ENCODE data around the gene HENMT1. TPM values are rescaled to one million over a fixed set of nuclear protein-coding genes. Genes with fewer than 3 reads are reported as not detected.

The HENMT1 gene
- total RNA-seq, 6 experiments from 2014 or later = 0.18 to 1.2 (median 0.70) TPM

- Histone ChIP-seq H3K9me3 (no peaks in the 10 kb centered on the region), H3K36me3 (no peaks in the 10 kb centered on the region), H3K4me3 (no peak overlapping the region), H3K27ac (no peak overlapping the region), H3K27me3 (no peaks in the 10 kb centered on the region), H3K4me1 (no peaks in the 10 kb centered on the region)
- ATAC-seq = no peak
- WGBS (ENCODE audit: insufficient coverage, low coverage, low lambda C conversion rate, missing lambda C conversion rate) = 13% methylated on average over 1 of the region's 1 CpG
- no peak for TF ChIP-seq POLR2A (IDR thresholded peaks at IDR 0.05)
- TF ChIP-seq CTCF (IDR thresholded peaks at IDR 0.05) = no peak
- intact Hi-C loops (cut with DNase I) = no loop called here
- DNase-seq = no peak
Measured at GRCh38 chr1:108665771-108666170, 4.9 kb upstream of the HENMT1 start.

- no peak overlapping the region for H3K27ac ChIP-seq
- DNase-seq (no peak), ATAC-seq (no peak)
- no peaks in the 10 kb centered on the region for H3K27me3 ChIP-seq
- no peaks in the 10 kb centered on the region for H3K4me1 ChIP-seq
- H3K9me3 ChIP-seq = no peaks in the 10 kb centered on the region
- no peak overlapping the region for H3K4me3 ChIP-seq
- no peaks in the 10 kb centered on the region for H3K36me3 ChIP-seq
- WGBS (ENCODE audit: insufficient coverage, low coverage, low lambda C conversion rate, missing lambda C conversion rate) = 70% methylated on average over 2 of the region's 2 CpGs
- TF ChIP-seq CTCF (IDR thresholded peaks at IDR 0.05) (no peak), POLR2A (IDR thresholded peaks at IDR 0.05) (no peak)
- intact Hi-C loops (cut with DNase I) = no loop called here
Measured at GRCh38 chr1:108665067-108665466, 4.2 kb upstream of the HENMT1 start.

GRCh38 chr1:108664481-108664880 is 3.6 kb upstream of the HENMT1 start:
- H3K9me3 ChIP-seq = no peaks in the 10 kb centered on the region
- WGBS (ENCODE audit: insufficient coverage, low coverage, low lambda C conversion rate, missing lambda C conversion rate) = 81% methylated on average over 3 of the region's 6 CpGs
- intact Hi-C loops (cut with DNase I) = no loop called here
- no peak overlapping the region for H3K27ac ChIP-seq
- no peak overlapping the region for H3K4me3 ChIP-seq
- no peak for ATAC-seq
- TF ChIP-seq POLR2A (IDR thresholded peaks at IDR 0.05) (no peak), CTCF (IDR thresholded peaks at IDR 0.05) (no peak)
- H3K4me1 ChIP-seq = no peaks in the 10 kb centered on the region
- H3K27me3 ChIP-seq = no peaks in the 10 kb centered on the region
- DNase-seq = no peak
- no peaks in the 10 kb centered on the region for H3K36me3 ChIP-seq

GRCh38 chr1:108663074-108663473 is 2.2 kb upstream of the HENMT1 start:
- Histone ChIP-seq H3K36me3 (no peaks in the 10 kb centered on the region), H3K9me3 (no peaks in the 10 kb centered on the region), H3K27me3 (no peaks in the 10 kb centered on the region), H3K4me1 (no peaks in the 10 kb centered on the region), H3K4me3 (no peak overlapping the region), H3K27ac (no peak overlapping the region)
- no peak for ATAC-seq
- no peak for TF ChIP-seq POLR2A (IDR thresholded peaks at IDR 0.05)
- TF ChIP-seq CTCF (IDR thresholded peaks at IDR 0.05) = no peak
- 83% methylated on average over 2 of the region's 2 CpGs for WGBS (ENCODE audit: insufficient coverage, low coverage, low lambda C conversion rate, missing lambda C conversion rate)
- intact Hi-C loops (cut with DNase I) = no loop called here
- no peak for DNase-seq
